Keratinocyte (primary cell): ENCODE results near the gene SLC39A11.

Source experiments
- EZH2 ChIP-seq: IDR thresholded peaks from one replicate; pipeline ENCODE4 v1.6.1; 2012; ENCODE audit warnings: inconsistent platforms, mild to moderate bottlenecking, low read length, moderate library complexity
- TF ChIP-seq, protein P1 (sequence below), 3 experiments: IDR thresholded peaks in 1 of 3; conservative IDR thresholded peaks in 1 of 3; optimal IDR thresholded peaks in 1 of 3; 2 replicates in 2 of 3; 3 replicates in 1 of 3; pipeline versions ENCODE3 to v1.5.1; 2011; ENCODE audit warnings: low read length in 3 of 3, mild to moderate bottlenecking in 3 of 3, moderate library complexity in 2 of 3, control low read depth in 1 of 3, inconsistent platforms in 1 of 3; ENCODE audit not compliant: insufficient read depth in 2 of 3; ENCODE audit errors: extremely low read depth in 1 of 3

- no peak for TF ChIP-seq EZH2
- TF ChIP-seq, protein P1, sequence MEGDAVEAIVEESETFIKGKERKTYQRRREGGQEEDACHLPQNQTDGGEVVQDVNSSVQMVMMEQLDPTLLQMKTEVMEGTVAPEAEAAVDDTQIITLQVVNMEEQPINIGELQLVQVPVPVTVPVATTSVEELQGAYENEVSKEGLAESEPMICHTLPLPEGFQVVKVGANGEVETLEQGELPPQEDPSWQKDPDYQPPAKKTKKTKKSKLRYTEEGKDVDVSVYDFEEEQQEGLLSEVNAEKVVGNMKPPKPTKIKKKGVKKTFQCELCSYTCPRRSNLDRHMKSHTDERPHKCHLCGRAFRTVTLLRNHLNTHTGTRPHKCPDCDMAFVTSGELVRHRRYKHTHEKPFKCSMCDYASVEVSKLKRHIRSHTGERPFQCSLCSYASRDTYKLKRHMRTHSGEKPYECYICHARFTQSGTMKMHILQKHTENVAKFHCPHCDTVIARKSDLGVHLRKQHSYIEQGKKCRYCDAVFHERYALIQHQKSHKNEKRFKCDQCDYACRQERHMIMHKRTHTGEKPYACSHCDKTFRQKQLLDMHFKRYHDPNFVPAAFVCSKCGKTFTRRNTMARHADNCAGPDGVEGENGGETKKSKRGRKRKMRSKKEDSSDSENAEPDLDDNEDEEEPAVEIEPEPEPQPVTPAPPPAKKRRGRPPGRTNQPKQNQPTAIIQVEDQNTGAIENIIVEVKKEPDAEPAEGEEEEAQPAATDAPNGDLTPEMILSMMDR (optimal IDR thresholded peaks at IDR 0.05 in 1 of 3, IDR thresholded peaks at IDR 0.05 in 1 of 3, conservative IDR thresholded peaks at IDR 0.05 in 1 of 3; ENCODE audit: extremely low read depth in 1 of 3, insufficient read depth in 2 of 3, low read length in 3 of 3) = no peak
Observed at GRCh38 chr17:72735592-72735991, 356.9 kb downstream of the SLC39A11 start.
